H9 (cell line): Measurements from ENCODE around the gene OTULINL. TPM values are rescaled to one million over a fixed set of nuclear protein-coding genes. Genes with fewer than 3 reads are reported as not detected.

ENCODE experiments used
- DNase-seq: peaks from one replicate; pipeline ENCODE4 v3.0.0-alpha.2; 2017
- H2AFZ ChIP-seq: one replicate; pipeline ENCODE4 v1.6.1; 2013; ENCODE audit warnings: mild to moderate bottlenecking, low read length, control low read depth, moderate library complexity
- H2AK5ac ChIP-seq: 2 replicates; pipeline ENCODE4 v1.6.1; 2013; ENCODE audit warnings: low read length, control low read depth, mixed read lengths; ENCODE audit not compliant: insufficient read length
- H2BK120ac ChIP-seq: one replicate; pipeline ENCODE4 v1.6.1; 2013; ENCODE audit warnings: low read depth, mild to moderate bottlenecking, low read length, control low read depth, inconsistent platforms; ENCODE audit not compliant: poor library complexity, severe bottlenecking
- H2BK12ac ChIP-seq: 2 replicates; pipeline ENCODE4 v1.6.1; 2013; ENCODE audit warnings: low read length, control low read depth, mixed read lengths, low read depth; ENCODE audit not compliant: insufficient read length
- H2BK15ac ChIP-seq: 2 replicates; pipeline ENCODE4 v1.6.1; 2013; ENCODE audit warnings: low read depth, low read length, control low read depth
- H2BK20ac ChIP-seq: one replicate; pipeline ENCODE4 v1.6.1; 2013; ENCODE audit warnings: low read depth, mild to moderate bottlenecking, low read length, control low read depth, inconsistent platforms; ENCODE audit not compliant: poor library complexity, severe bottlenecking
- H2BK5ac ChIP-seq: 2 replicates; pipeline ENCODE4 v1.6.1; 2013; ENCODE audit warnings: low read length, control low read depth, mixed read lengths; ENCODE audit not compliant: insufficient read length
- H3K14ac ChIP-seq: 2 replicates; pipeline ENCODE4 v1.6.1; 2013; ENCODE audit warnings: low read length, control low read depth; ENCODE audit not compliant: insufficient read depth
- H3K18ac ChIP-seq: 2 replicates; pipeline ENCODE4 v1.6.1; 2013; ENCODE audit warnings: low read depth, mild to moderate bottlenecking, mixed read lengths, low read length, control low read depth; ENCODE audit not compliant: insufficient read length
- H3K23ac ChIP-seq: 2 replicates; pipeline ENCODE4 v1.6.1; 2013; ENCODE audit warnings: low read length, control low read depth, mixed read lengths, low read depth; ENCODE audit not compliant: insufficient read length
- H3K23me2 ChIP-seq: 2 replicates; pipeline ENCODE4 v1.6.1; 2013; ENCODE audit warnings: low read depth, mild to moderate bottlenecking, mixed read lengths, low read length, control low read depth; ENCODE audit not compliant: insufficient read length, poor library complexity, severe bottlenecking
- H3K27ac ChIP-seq: 2 replicates; pipeline ENCODE4 v1.5.1; 2013; ENCODE audit warnings: low read length, control low read depth, mixed read lengths, low read depth; ENCODE audit not compliant: insufficient read length
- H3K27me3 ChIP-seq: 2 replicates; pipeline ENCODE4 v1.6.1; 2013; ENCODE audit warnings: low read length, control low read depth, inconsistent platforms; ENCODE audit not compliant: insufficient read depth
- H3K4ac ChIP-seq: 2 replicates; pipeline ENCODE4 v1.6.1; 2013; ENCODE audit warnings: low read depth, mild to moderate bottlenecking, control low read depth, inconsistent platforms, low read length, moderate library complexity
- H3K4me1 ChIP-seq: 2 replicates; pipeline ENCODE4 v1.6.1; 2013; ENCODE audit warnings: low read length, control low read depth, inconsistent platforms; ENCODE audit not compliant: insufficient read depth
- H3K4me2 ChIP-seq: 2 replicates; pipeline ENCODE4 v1.6.1; 2013; ENCODE audit warnings: low read length, control low read depth, mixed read lengths; ENCODE audit not compliant: insufficient read length, insufficient read depth
- H3K56ac ChIP-seq: 2 replicates; pipeline ENCODE4 v1.6.1; 2013; ENCODE audit warnings: low read depth, mild to moderate bottlenecking, mixed read lengths, low read length, control low read depth; ENCODE audit not compliant: insufficient read length
- H3K79me1 ChIP-seq: 2 replicates; pipeline ENCODE4 v1.6.1; 2013; ENCODE audit warnings: low read depth, mild to moderate bottlenecking, moderate library complexity, low read length, control low read depth, inconsistent platforms; ENCODE audit not compliant: insufficient read depth, poor library complexity, severe bottlenecking
- H3K79me2 ChIP-seq: 2 replicates; pipeline ENCODE4 v1.6.1; 2013; ENCODE audit warnings: low read length, control low read depth, inconsistent platforms; ENCODE audit not compliant: insufficient read depth
- H3K9ac ChIP-seq: 2 replicates; pipeline ENCODE4 v1.6.1; 2013; ENCODE audit warnings: low read length, control low read depth, mixed read lengths; ENCODE audit not compliant: insufficient read length; ENCODE audit errors: extremely low read depth
- H3K9me3 ChIP-seq: one replicate; pipeline ENCODE4 v1.6.1; 2013; ENCODE audit warnings: low read depth, low read length, inconsistent platforms; ENCODE audit not compliant: control insufficient read depth
- H3T11ph ChIP-seq: one replicate; pipeline ENCODE4 v1.6.1; 2013; ENCODE audit warnings: mild to moderate bottlenecking, low read length, control low read depth, inconsistent platforms
- H4K20me1 ChIP-seq: one replicate; pipeline ENCODE4 v1.6.1; 2013; ENCODE audit not compliant: control insufficient read depth, insufficient read length, insufficient read depth
- H4K5ac ChIP-seq: 2 replicates; pipeline ENCODE4 v1.6.1; 2013; ENCODE audit warnings: low read depth, mild to moderate bottlenecking, mixed read lengths, low read length, control low read depth; ENCODE audit not compliant: insufficient read length
- H4K8ac ChIP-seq: replicated peaks from 2 replicates; pipeline ENCODE4 v1.6.1; 2013; ENCODE audit warnings: low read length, control low read depth, mixed read lengths, low read depth; ENCODE audit not compliant: insufficient read length
- H4K91ac ChIP-seq: 2 replicates; pipeline ENCODE4 v1.6.1; 2013; ENCODE audit warnings: low read depth, mild to moderate bottlenecking, moderate library complexity, mixed read lengths, low read length, control low read depth; ENCODE audit not compliant: insufficient read length
- H3K27ac Mint-ChIP-seq, 3 experiments: 2 replicates in 2 of 3; 3 replicates in 1 of 3; pipeline ENCODE4 v1.8.0; 2020 to 2021; ENCODE audit warnings: mixed read lengths in 3 of 3, mild to moderate bottlenecking in 1 of 3, moderate library complexity in 1 of 3
- H3K27me3 Mint-ChIP-seq: 2 replicates; pipeline ENCODE4 v1.8.0; 2021; ENCODE audit warnings: low read depth, mild to moderate bottlenecking, moderate library complexity, mixed read lengths
- H3K36me3 Mint-ChIP-seq, 3 experiments: 2 replicates in 2 of 3; 3 replicates in 1 of 3; pipeline ENCODE4 v1.8.0; 2020 to 2021; ENCODE audit warnings: low read depth in 3 of 3, mixed read lengths in 3 of 3; ENCODE audit not compliant: insufficient read depth in 1 of 3
- H3K4me1 Mint-ChIP-seq, 2 experiments: 2 replicates each; pipeline ENCODE4 v1.8.0; 2020; ENCODE audit warnings: mixed read lengths in 2 of 2
- H3K4me3 Mint-ChIP-seq, 2 experiments: 2 replicates in 1 of 2; 3 replicates in 1 of 2; pipeline ENCODE4 v1.8.0; 2020 to 2021; ENCODE audit warnings: mild to moderate bottlenecking in 2 of 2, mixed read lengths in 2 of 2, moderate library complexity in 1 of 2
- H3K9me3 Mint-ChIP-seq, 2 experiments: 2 replicates in 1 of 2; 3 replicates in 1 of 2; pipeline ENCODE4 v1.8.0; 2020; ENCODE audit warnings: mild to moderate bottlenecking in 2 of 2, mixed read lengths in 2 of 2, moderate library complexity in 1 of 2
- CTCF ChIP-seq: fragments of 200-600 bp; sonication (generic); conservative IDR thresholded peaks from 3 replicates; pipeline ENCODE4 v1.8.0; 2021; ENCODE audit warnings: antibody characterized with exemption, mild to moderate bottlenecking
- WGBS: extraction: QIAGEN DNeasy Blood & Tissue Kit; methylation state at CpG from one replicate; pipeline ENCODE4 v1.1.7; 2013; ENCODE audit warnings: missing lambda C conversion rate, low lambda C conversion rate, mixed read lengths; ENCODE audit not compliant: insufficient read length; ENCODE audit errors: extremely low coverage; 5-methylcytosine and 5-hydroxymethylcytosine counted together
- long read RNA-seq: library from polyadenylated mRNA; unstranded; transcript quantifications from one replicate; pipeline ENCODE4 v2.0.0, GENCODE V29; 2020
- total RNA-seq: library from RNA; stranded (reverse); gene quantifications from 2 replicates; pipeline ENCODE4 v1.2.1, GENCODE V29; 2021

The OTULINL gene
- total RNA-seq = 7.0 and 7.5 TPM in 2 replicates
- long read RNA-seq, transcript OTULINL-201 (8 exons, 3,597 nt) = major isoform, 41 of 47 reads
- long read RNA-seq, partial matches to known transcripts = 0 of 47 reads
- long read RNA-seq, other reads (novel, unspliced or antisense) = 6 of 47 reads

- peaks cover 0 to 14% (median 5%) of the 10 kb centered on the region in 3 experiments; a peak in 4 of 7 replicates for H3K36me3 Mint-ChIP-seq
These were observed at the start of gene OTULINL for GRCh38 chr5:14581106-14581890. Gene OTULINL, plus strand, starts transcription at chr5:14581792. Its CDS starts 103 bp downstream, at chr5:14581895.

More at GRCh38 chr5:14581106-14581890, at the start of gene OTULINL:
- peaks cover 64% of the 10 kb centered on the region for H3K27me3 Mint-ChIP-seq
- Histone ChIP-seq H3K9me3 (no peaks in the 10 kb centered on the region), H3K4ac (no peak within 1 kb of the TSS), H4K20me1 (no peaks in the 10 kb centered on the region), H3K27ac (no peak within 1 kb of the TSS), H3K4me2 (peak within 1 kb of the TSS; percentile 72), H3K56ac (no peak within 1 kb of the TSS), H2BK15ac (no peak within 1 kb of the TSS), H3K79me2 (no peaks in the 10 kb centered on the region), H2BK120ac (no peak within 1 kb of the TSS), H3K18ac (no peak within 1 kb of the TSS), H3K23ac (no peak within 1 kb of the TSS), H4K5ac (no peak within 1 kb of the TSS), H3K79me1 (no peaks in the 10 kb centered on the region), H3K23me2 (peaks cover 3% of the 10 kb centered on the region), H3K27me3 (peaks cover 2% of the 10 kb centered on the region; the same call in 1 of the 2 replicates), H3K14ac (no peak within 1 kb of the TSS), H3K4me1 (no peaks in the 10 kb centered on the region), H2AFZ (no peak within 1 kb of the TSS), H2BK12ac (no peak within 1 kb of the TSS), H2AK5ac (no peak within 1 kb of the TSS), H3T11ph (no peak within 1 kb of the TSS), H3K9ac (peak within 1 kb of the TSS; percentile 37), H4K8ac (no peak within 1 kb of the TSS), H4K91ac (no peak within 1 kb of the TSS), H2BK20ac (no peak within 1 kb of the TSS), H2BK5ac (no peak within 1 kb of the TSS)
- no CpG with 5 or more reads among the region's 63 CpGs for WGBS
- peaks cover 5 to 9% of the 10 kb centered on the region in 2 experiments; a peak in 4 of 5 replicates for H3K9me3 Mint-ChIP-seq
- no peak within 1 kb of the TSS for H3K27ac Mint-ChIP-seq
- peak; percentile 91 for DNase-seq
- peak within 1 kb of the TSS; percentile 74 to 80 for H3K4me3 Mint-ChIP-seq
- peaks cover 10 to 11% of the 10 kb centered on the region in 2 experiments for H3K4me1 Mint-ChIP-seq
- TF ChIP-seq CTCF = no peak
